ENCODE measurements around the gene VPS52. TPM values are rescaled to one million over a fixed set of nuclear protein-coding genes. Genes with fewer than 3 reads are reported as not detected.

Gene VPS52
- total and polyA plus RNA-seq, 9 of the 15 experiments (the other 6 are each of a cell fraction or from before 2014, with no cell fraction given), result 24.4 to 103 (median 40.2) TPM

DNA sequence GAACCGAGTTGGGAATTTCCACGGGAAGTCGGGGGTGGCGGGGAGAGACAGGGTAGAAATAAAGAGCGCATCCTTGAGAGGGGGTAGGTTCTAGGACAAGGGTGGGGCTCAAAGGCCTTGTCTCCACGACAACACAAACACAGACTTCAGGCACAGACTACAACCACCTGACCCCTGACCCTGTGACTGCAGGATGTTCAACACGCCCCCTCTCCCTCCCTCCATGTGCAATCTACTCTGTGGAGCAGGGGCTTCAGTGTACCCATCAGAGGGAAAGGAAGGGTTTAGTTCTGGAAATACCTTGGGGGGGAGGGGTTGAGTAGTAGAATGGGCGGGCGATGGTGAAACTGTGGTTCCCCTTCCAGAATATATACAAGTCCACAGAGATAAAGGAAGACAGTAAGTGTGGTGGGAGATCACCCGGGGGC is 42.9 kb upstream of the VPS52 start (continued):
- TF ChIP-seq MGA (IDR thresholded peaks at IDR 0.05) (no peak), USF1 (CRISPR knock-in tag; IDR thresholded peaks at IDR 0.05) (peak; percentile 81), KDM1A (IDR thresholded peaks at IDR 0.05) (0 out of 4 replicates have a peak, but pooled peaks of 1 of the 2 experiments have one; percentile 11), MECOM (CRISPR knock-in tag; IDR thresholded peaks at IDR 0.05) (no peak), ZBTB33 (CRISPR knock-in tag; IDR thresholded peaks at IDR 0.05) (no peak), EGR1 (conservative IDR thresholded peaks at IDR 0.05) (peak; percentile 56), RHOXF2B (CRISPR knock-in tag; conservative IDR thresholded peaks at IDR 0.05) (no peak), MIER1 (IDR thresholded peaks at IDR 0.05; ENCODE audit: low read depth) (no peak), ILK (tag; IDR thresholded peaks at IDR 0.05; ENCODE audit: borderline replicate concordance, low read depth) (no peak), ZNF583 (CRISPR knock-in tag; IDR thresholded peaks at IDR 0.05) (no peak), NR2C1 (IDR thresholded peaks at IDR 0.05) (peak; percentile 93), NR2C1 (tag; IDR thresholded peaks at IDR 0.05) (peak; percentile 96)
- TF ChIP-seq, protein P1, sequence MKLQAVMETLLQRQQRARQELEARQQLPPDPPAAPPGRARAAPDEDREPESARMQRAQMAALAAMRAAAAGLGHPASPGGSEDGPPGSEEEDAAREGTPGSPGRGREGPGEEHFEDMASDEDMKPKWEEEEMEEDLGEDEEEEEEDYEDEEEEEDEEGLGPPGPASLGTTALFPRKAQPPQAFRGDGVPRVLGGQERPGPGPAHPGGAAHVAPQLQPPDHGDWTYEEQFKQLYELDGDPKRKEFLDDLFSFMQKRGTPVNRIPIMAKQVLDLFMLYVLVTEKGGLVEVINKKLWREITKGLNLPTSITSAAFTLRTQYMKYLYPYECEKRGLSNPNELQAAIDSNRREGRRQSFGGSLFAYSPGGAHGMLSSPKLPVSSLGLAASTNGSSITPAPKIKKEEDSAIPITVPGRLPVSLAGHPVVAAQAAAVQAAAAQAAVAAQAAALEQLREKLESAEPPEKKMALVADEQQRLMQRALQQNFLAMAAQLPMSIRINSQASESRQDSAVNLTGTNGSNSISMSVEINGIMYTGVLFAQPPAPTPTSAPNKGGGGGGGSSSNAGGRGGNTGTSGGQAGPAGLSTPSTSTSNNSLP (IDR thresholded peaks at IDR 0.05; ENCODE audit: borderline replicate concordance, low read depth, low read length), result no peak
